H1 (cell line): ENCODE data around the gene LRRC2. TPM values are rescaled to one million over a fixed set of nuclear protein-coding genes. Genes with fewer than 3 reads are reported as not detected.

Experiments
- CTCF ChIA-PET: fragments of 300-600 bp; sonication (Branson Sonifier 250); formaldehyde crosslinking; loops from one replicate; lab custom pipeline; 2021; ENCODE audit not compliant: partially characterized antibody; lab: Charles Lee
- POLR2A ChIA-PET: fragments of 300-600 bp; sonication (Branson Sonifier 250); formaldehyde crosslinking; loops from one replicate; lab custom pipeline; 2021; ENCODE audit warnings: inconsistent platforms; ENCODE audit not compliant: partially characterized antibody; lab: Charles Lee
- DNase-seq, 2 experiments: peaks; one replicate each; pipeline versions ENCODE4 v3.0.0 to v3.0.0-alpha.2; 2010 to 2022; ENCODE audit warnings: low spot score in 2 of 2, low read depth in 1 of 2, mixed read lengths in 1 of 2
- FAIRE-seq: peaks from 2 replicates; lab custom pipeline; 2011; peaks lifted over from hg19 to GRCh38; lab: Jason Lieb, UNC
- H2AFZ ChIP-seq: 2 replicates; pipeline ENCODE4 v1.8.1; 2012; ENCODE audit warnings: low read length, inconsistent platforms
- H2AK5ac ChIP-seq: 2 replicates; pipeline ENCODE4 v1.6.1; 2013; ENCODE audit warnings: low read depth, low read length
- H2BK120ac ChIP-seq: replicated peaks from 2 replicates; pipeline ENCODE3; 2013; ENCODE audit warnings: low read depth, low read length, inconsistent platforms
- H2BK12ac ChIP-seq: 2 replicates; pipeline ENCODE4 v1.6.1; 2013; ENCODE audit warnings: low read depth, low read length
- H2BK15ac ChIP-seq: 2 replicates; pipeline ENCODE4 v1.6.1; 2013; ENCODE audit warnings: low read length
- H2BK20ac ChIP-seq: 2 replicates; pipeline ENCODE4 v1.6.1; 2013; ENCODE audit warnings: low read length
- H2BK5ac ChIP-seq: 2 replicates; pipeline ENCODE4 v1.6.1; 2013; ENCODE audit warnings: low read depth, low read length
- H3K14ac ChIP-seq: 2 replicates; pipeline ENCODE4 v1.6.1; 2013; ENCODE audit warnings: inconsistent platforms; ENCODE audit not compliant: insufficient read length
- H3K18ac ChIP-seq: 2 replicates; pipeline ENCODE4 v1.6.1; 2013; ENCODE audit warnings: low read length; ENCODE audit errors: extremely low read depth
- H3K23ac ChIP-seq: 2 replicates; pipeline ENCODE4 v1.6.1; 2013; ENCODE audit warnings: inconsistent platforms; ENCODE audit not compliant: insufficient read length
- H3K23me2 ChIP-seq: 2 replicates; pipeline ENCODE4 v1.6.1; 2013; ENCODE audit warnings: low read depth, low read length
- H3K27ac ChIP-seq: 2 replicates; pipeline ENCODE4 v1.6.1; 2011; ENCODE audit warnings: low read depth, low read length, inconsistent platforms
- H3K27me3 ChIP-seq, 4 experiments: replicated peaks in 1 of 4; 1 replicate in 1 of 4; 2 replicates in 3 of 4; pipeline versions ENCODE4 v1.6.1 to v1.8.1; 2011 to 2013; ENCODE audit warnings: low read length in 3 of 4, mild to moderate bottlenecking in 3 of 4, inconsistent platforms in 2 of 4, mixed read lengths in 2 of 4, moderate library complexity in 1 of 4; ENCODE audit not compliant: control insufficient read depth in 3 of 4, insufficient read depth in 3 of 4; ENCODE audit errors: extremely low read depth in 1 of 4
- H3K36me3 ChIP-seq, 4 experiments: 2 replicates each; pipeline versions ENCODE4 v1.6.1 to v1.8.1; 2011 to 2013; ENCODE audit warnings: mild to moderate bottlenecking in 4 of 4, low read length in 3 of 4, moderate library complexity in 2 of 4, control low read depth in 1 of 4, inconsistent platforms in 1 of 4; ENCODE audit not compliant: insufficient read depth in 4 of 4, control insufficient read depth in 2 of 4
- H3K4ac ChIP-seq: replicated peaks from 2 replicates; pipeline ENCODE3; 2013; ENCODE audit warnings: low read length, low read depth, mixed read lengths, inconsistent platforms; ENCODE audit not compliant: insufficient read length
- H3K4me1 ChIP-seq, 4 experiments: replicated peaks in 1 of 4; 1 replicate in 1 of 4; 2 replicates in 3 of 4; pipeline versions ENCODE4 v1.6.1 to v1.8.1; 2011 to 2013; ENCODE audit warnings: low read length in 3 of 4, inconsistent platforms in 2 of 4, mixed read lengths in 1 of 4; ENCODE audit not compliant: insufficient read depth in 4 of 4, control insufficient read depth in 3 of 4
- H3K4me2 ChIP-seq, 2 experiments: 2 replicates each; pipeline versions ENCODE4 v1.6.1 to v1.8.1; 2011 to 2013; ENCODE audit warnings: low read depth in 2 of 2, low read length in 2 of 2, control low read depth in 1 of 2, inconsistent platforms in 1 of 2, mild to moderate bottlenecking in 1 of 2; ENCODE audit not compliant: insufficient read depth in 1 of 2
- H3K4me3 ChIP-seq, 4 experiments: fragments of 200-600, 300-600 bp in 1 of 4; sonication (generic), shearing (Covaris generic), sonication (Bioruptor Twin) in 1 of 4; 2 replicates each; pipeline versions ENCODE4 v1.5.1 to v1.8.1; 2011 to 2016; ENCODE audit warnings: low read length in 4 of 4, low read depth in 3 of 4, control low read depth in 2 of 4, inconsistent platforms in 2 of 4, mild to moderate bottlenecking in 2 of 4, mixed read lengths in 1 of 4, moderate library complexity in 1 of 4; ENCODE audit not compliant: insufficient read depth in 2 of 4; ENCODE audit errors: extremely low read depth in 1 of 4
- H3K56ac ChIP-seq: replicated peaks from 2 replicates; pipeline ENCODE3; 2013; ENCODE audit warnings: low read depth, mild to moderate bottlenecking, mixed read lengths, low read length, inconsistent platforms; ENCODE audit not compliant: insufficient read length
- H3K79me1 ChIP-seq: 2 replicates; pipeline ENCODE4 v1.6.1; 2013; ENCODE audit warnings: low read depth, low read length, control low read depth
- H3K79me2 ChIP-seq, 2 experiments: 2 replicates each; pipeline versions ENCODE4 v1.6.1 to v1.8.1; 2012 to 2013; ENCODE audit warnings: low read length in 2 of 2, mild to moderate bottlenecking in 2 of 2, inconsistent platforms in 1 of 2; ENCODE audit not compliant: insufficient read depth in 2 of 2, control insufficient read depth in 1 of 2
- H3K9ac ChIP-seq, 4 experiments: replicated peaks in 1 of 4; 1 replicate in 1 of 4; 2 replicates in 3 of 4; pipeline versions ENCODE4 v1.6.1 to v1.8.1; 2011 to 2013; ENCODE audit warnings: low read depth in 3 of 4, low read length in 3 of 4, control low read depth in 2 of 4, mild to moderate bottlenecking in 2 of 4, moderate library complexity in 2 of 4, inconsistent platforms in 1 of 4; ENCODE audit errors: extremely low read depth in 1 of 4
- H3K9me3 ChIP-seq, 2 experiments: 2 replicates each; pipeline versions ENCODE4 v1.6.1 to v1.8.1; 2012 to 2013; ENCODE audit warnings: mild to moderate bottlenecking in 2 of 2, moderate library complexity in 2 of 2, control low read depth in 1 of 2, inconsistent platforms in 1 of 2, low read depth in 1 of 2, low read length in 1 of 2, mixed read lengths in 1 of 2; ENCODE audit not compliant: insufficient read depth in 2 of 2
- H4K20me1 ChIP-seq, 2 experiments: replicated peaks in 1 of 2; 2 replicates each; pipeline versions ENCODE3 to v1.8.1; 2011 to 2013; ENCODE audit warnings: inconsistent platforms in 2 of 2, low read length in 2 of 2, mild to moderate bottlenecking in 1 of 2; ENCODE audit not compliant: insufficient read depth in 2 of 2, control insufficient read depth in 1 of 2
- H4K5ac ChIP-seq: 2 replicates; pipeline ENCODE4 v1.6.1; 2013; ENCODE audit warnings: low read length, low read depth, mixed read lengths, inconsistent platforms; ENCODE audit not compliant: insufficient read length
- H4K8ac ChIP-seq: 2 replicates; pipeline ENCODE4 v1.8.0; 2013; ENCODE audit warnings: mild to moderate bottlenecking, moderate library complexity, low read length, inconsistent platforms; ENCODE audit not compliant: insufficient read depth; ENCODE audit errors: extremely low read depth
- H4K91ac ChIP-seq: replicated peaks from 2 replicates; pipeline ENCODE3; 2013; ENCODE audit warnings: low read length, mixed read lengths, inconsistent platforms; ENCODE audit not compliant: insufficient read length
- GTF2F1 ChIP-seq: IDR thresholded peaks from 2 replicates; pipeline ENCODE4 v1.6.1; 2012; ENCODE audit warnings: low read depth, low read length, improper control_type of control experiment, borderline replicate concordance
- POLR2A ChIP-seq, 2 experiments: IDR thresholded peaks; 1 replicate in 1 of 2; 2 replicates in 1 of 2; pipeline ENCODE4 v1.6.1; 2011; ENCODE audit warnings: low read depth in 2 of 2, low read length in 2 of 2, mild to moderate bottlenecking in 2 of 2; ENCODE audit errors: control extremely low read depth in 1 of 2
- WGBS, 2 experiments: shearing (Covaris generic) in 1 of 2; methylation state at CpG; one replicate each; pipeline versions ENCODE4 v1.1.6 to v1.1.7; 2013 to 2015; ENCODE audit warnings: low lambda C conversion rate in 2 of 2, mixed read lengths in 2 of 2, inconsistent platforms in 1 of 2, low coverage in 1 of 2, missing lambda C conversion rate in 1 of 2; ENCODE audit not compliant: insufficient replicate concordance in 2 of 2, insufficient coverage in 1 of 2, insufficient read length in 1 of 2; ENCODE audit errors: extremely low coverage in 1 of 2, missing lambda C conversion rate in 1 of 2; 5-methylcytosine and 5-hydroxymethylcytosine counted together
- polyA plus RNA-seq, 7 experiments: library from polyadenylated mRNA; depleted of rRNA in 3 of 7; stranded (reverse) in 5 of 7; unstranded in 2 of 7; fragments of >200 nt in 5 of 7; fragments of 200-250 nt in 2 of 7; gene quantifications; 1 replicate in 5 of 7; 2 replicates in 1 of 7; 4 replicates in 1 of 7; pipeline versions ENCODE4 v1.2.1 to v1.2.3, GENCODE V29; 2011 to 2013; ENCODE audit warnings: missing spikeins in 2 of 7, mixed read lengths in 2 of 7
- total RNA-seq: library from RNA; stranded (reverse); fragmentation: NEBNext Ultra II Directional; extraction: Animal tissue kit (Norgen Biotek cat#: 25700); gene quantifications from 2 replicates; pipeline ENCODE4 v1.2.1, GENCODE V29; 2021

LRRC2 gene
- total and polyA plus RNA-seq, 2 of the 8 experiments (the other 6 are each of a cell fraction or from before 2014, with no cell fraction given): 1.4 to 6.4 TPM

GRCh38 chr3:46586738-46587246 is 20.7 kb upstream of the LRRC2 start:
- Histone ChIP-seq H3K14ac (no peak overlapping the region), H3K4me2 (no peak overlapping the region), H3K79me1 (no peaks in the 10 kb centered on the region), H3K4me1 (no peaks in the 10 kb centered on the region), H3K9me3 (peaks cover 33 to 37% of the 10 kb centered on the region in 2 experiments), H3K79me2 (no peaks in the 10 kb centered on the region), H4K20me1 (peaks cover 0 to 3% of the 10 kb centered on the region in 2 experiments), H3K27ac (no peak overlapping the region), H3K18ac (no peak overlapping the region), H4K91ac (no peak overlapping the region), H4K8ac (no peak overlapping the region), H3K4me3 (no peak overlapping the region), H3K9ac (no peak overlapping the region), H2BK5ac (no peak overlapping the region), H2BK120ac (no peak overlapping the region), H2BK20ac (no peak overlapping the region), H2BK15ac (no peak overlapping the region), H3K36me3 (peaks cover 11 to 42% (median 30%) of the 10 kb centered on the region in 4 experiments; a peak in 7 of 8 replicates), H3K23me2 (no peaks in the 10 kb centered on the region), H4K5ac (no peak overlapping the region), H2BK12ac (no peak overlapping the region), H3K56ac (no peak overlapping the region), H2AK5ac (no peak overlapping the region), H3K27me3 (no peaks in the 10 kb centered on the region), H2AFZ (no peak overlapping the region), H3K4ac (no peak overlapping the region), H3K23ac (no peak overlapping the region)
- WGBS, 2 experiments: 67% methylated on average over 6 of the region's 6 CpGs; no CpG with 5 or more reads in 1 of the 2 experiments
- CTCF ChIA-PET: interaction anchor here (0.9 to 6.4 kb wide), 15 partner anchors 9 to 107 kb away, joined by 3 to 35 read pairs (median 4); partner anchors contain the start of gene RTP3
- FAIRE-seq: no peak
- TF ChIP-seq GTF2F1 (no peak), POLR2A (IDR thresholded peaks at IDR 0.05; ENCODE audit: control extremely low read depth in 1 of 2, low read depth in 2 of 2, low read length in 2 of 2) (peak in 1 of 2 experiments; percentile 19; a peak in 1 of 3 replicates)
- POLR2A ChIA-PET: interaction anchor here (0.6 to 9.2 kb wide), 29 partner anchors 12 to 133 kb away, joined by 3 to 213 read pairs (median 6); partner anchors contain the start of genes FAM240A and RTP3
- DNase-seq: peak in 1 of 2 experiments; percentile 65
